Epithelial cell of esophagus (primary cell): ENCODE data around the gene SCUBE1.

Experiments used
- DNase-seq: peaks from one replicate; pipeline ENCODE4 v3.0.0; 2010; ENCODE audit warnings: low read depth
- H3K4me3 ChIP-seq: 2 replicates; pipeline ENCODE4 v1.5.1; 2011; ENCODE audit warnings: mild to moderate bottlenecking, low read length, control low read depth
- TF ChIP-seq, protein P1 (sequence below): IDR thresholded peaks from 2 replicates; pipeline ENCODE4 v1.5.1; 2011; ENCODE audit warnings: low read depth, mild to moderate bottlenecking, low read length, control low read depth, inconsistent platforms; ENCODE audit not compliant: insufficient read depth; ENCODE audit errors: missing control alignments

Gene SCUBE1

DNA sequence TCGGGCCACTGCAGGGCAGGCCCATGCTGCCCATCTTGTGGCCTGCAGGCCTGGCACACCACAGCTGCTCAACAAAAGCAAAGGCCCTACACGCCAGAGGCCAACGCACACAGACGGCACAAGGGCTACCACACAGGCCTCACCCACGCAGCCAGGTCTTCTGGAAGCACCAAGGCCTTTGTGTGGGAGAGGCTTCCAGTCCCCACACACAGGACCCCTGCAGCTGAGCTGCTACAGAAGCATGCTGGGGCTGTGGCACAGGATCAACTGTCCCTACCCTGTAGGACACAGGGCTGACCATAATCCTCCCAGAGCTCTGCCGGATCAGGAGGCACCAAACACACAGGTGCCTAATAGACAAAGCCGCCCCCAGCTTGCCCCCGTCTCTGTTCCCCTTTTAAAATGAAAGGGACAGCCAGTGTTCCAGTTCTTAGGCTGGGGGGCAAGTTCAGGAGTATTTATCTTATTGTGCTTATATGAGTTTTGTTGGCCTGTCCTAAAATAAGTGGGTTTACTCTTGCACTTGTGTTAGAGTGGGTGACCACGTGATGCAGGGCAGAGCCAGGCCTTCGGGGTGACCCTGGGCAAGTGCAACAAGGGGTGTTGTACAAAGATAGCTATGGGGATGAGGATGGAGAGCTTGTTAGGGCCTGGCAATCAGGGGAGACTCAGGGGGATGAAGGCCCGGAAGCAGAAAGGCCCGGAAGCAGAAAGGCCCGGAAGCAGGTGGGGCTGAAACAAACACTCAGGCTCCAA, 161.7 kb downstream of the SCUBE1 start:
- no peak for DNase-seq
- TF ChIP-seq, protein P1, sequence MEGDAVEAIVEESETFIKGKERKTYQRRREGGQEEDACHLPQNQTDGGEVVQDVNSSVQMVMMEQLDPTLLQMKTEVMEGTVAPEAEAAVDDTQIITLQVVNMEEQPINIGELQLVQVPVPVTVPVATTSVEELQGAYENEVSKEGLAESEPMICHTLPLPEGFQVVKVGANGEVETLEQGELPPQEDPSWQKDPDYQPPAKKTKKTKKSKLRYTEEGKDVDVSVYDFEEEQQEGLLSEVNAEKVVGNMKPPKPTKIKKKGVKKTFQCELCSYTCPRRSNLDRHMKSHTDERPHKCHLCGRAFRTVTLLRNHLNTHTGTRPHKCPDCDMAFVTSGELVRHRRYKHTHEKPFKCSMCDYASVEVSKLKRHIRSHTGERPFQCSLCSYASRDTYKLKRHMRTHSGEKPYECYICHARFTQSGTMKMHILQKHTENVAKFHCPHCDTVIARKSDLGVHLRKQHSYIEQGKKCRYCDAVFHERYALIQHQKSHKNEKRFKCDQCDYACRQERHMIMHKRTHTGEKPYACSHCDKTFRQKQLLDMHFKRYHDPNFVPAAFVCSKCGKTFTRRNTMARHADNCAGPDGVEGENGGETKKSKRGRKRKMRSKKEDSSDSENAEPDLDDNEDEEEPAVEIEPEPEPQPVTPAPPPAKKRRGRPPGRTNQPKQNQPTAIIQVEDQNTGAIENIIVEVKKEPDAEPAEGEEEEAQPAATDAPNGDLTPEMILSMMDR, result no peak
- H3K4me3 ChIP-seq, result no peak overlapping the region

DNA sequence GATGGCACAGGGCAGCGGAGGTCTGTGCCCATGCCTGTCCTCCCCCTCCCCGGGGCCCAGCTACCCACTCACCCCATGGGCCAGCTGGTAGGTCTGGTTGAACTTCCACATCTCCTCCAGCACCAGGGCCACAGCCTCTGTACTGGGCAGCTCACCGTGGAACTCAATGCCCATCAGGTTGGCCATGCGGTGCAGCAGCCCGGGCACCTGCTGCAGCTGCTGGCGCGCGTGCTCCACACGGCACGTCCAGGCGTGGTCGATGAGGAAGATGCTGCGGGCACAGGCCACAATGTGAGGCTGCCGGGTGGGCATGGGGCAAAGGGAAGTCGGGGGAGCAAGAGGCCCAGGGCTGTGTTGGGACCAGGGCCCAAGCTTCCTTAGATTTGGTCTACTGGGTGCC, 162.5 kb downstream of the SCUBE1 start:
- TF ChIP-seq, protein P1, result no peak
- no peak overlapping the region for H3K4me3 ChIP-seq
- DNase-seq, result no peak

DNA sequence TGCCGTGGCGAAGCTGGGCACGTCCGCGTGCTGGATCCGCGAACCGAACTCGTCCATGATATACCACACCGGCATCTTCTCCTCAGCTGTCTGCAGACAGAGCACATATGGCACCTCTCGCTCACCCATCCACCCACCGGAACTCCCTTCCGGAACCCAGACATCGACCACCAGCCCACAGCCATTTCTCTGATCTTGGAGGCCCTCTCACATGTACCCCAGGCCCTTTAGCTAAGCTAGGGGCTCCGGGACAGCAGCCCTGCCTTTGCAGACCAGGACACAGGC, 163.3 kb downstream of the SCUBE1 start:
- DNase-seq, result no peak
- no peak overlapping the region for H3K4me3 ChIP-seq
- TF ChIP-seq, protein P1, result no peak

DNA sequence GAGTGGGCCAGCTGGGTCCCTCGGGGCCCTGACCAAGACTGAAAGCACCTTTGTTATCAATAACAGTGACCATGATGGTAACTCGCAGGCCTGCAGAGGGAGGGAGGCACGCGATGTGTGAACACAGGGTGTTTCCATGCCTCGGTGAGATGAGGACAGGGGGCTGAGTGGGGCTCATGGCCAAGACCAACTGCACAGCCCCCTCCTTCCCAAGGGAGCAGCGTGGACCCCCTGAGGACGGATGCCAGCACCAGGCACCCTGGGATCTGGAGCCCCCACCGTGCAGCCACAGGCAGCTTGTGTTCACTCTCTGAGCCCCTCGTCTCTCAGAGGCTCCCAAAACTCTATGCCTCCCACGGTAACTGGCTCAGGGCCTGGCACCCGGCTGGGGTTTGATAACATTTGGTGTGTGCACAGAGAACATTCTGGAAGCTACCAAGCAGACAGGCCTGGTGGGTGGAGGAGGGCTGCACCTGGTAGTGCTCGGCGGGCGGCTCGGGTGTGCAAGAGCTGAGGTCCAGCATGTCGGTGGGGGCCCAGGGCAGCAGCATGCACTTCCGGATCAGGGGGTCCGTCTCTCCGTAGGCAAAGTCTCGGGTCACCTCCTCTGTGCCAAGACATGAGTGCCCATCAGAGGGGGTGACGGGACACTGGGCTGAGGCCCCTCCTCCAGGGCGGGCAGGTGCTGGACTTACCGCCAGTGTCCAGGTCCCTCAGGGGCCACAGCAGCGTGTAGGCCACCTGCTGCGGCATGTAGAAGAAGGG, 163.8 kb downstream of the SCUBE1 start:
- no peak for DNase-seq
- TF ChIP-seq, protein P1, result no peak
- no peak overlapping the region for H3K4me3 ChIP-seq

DNA sequence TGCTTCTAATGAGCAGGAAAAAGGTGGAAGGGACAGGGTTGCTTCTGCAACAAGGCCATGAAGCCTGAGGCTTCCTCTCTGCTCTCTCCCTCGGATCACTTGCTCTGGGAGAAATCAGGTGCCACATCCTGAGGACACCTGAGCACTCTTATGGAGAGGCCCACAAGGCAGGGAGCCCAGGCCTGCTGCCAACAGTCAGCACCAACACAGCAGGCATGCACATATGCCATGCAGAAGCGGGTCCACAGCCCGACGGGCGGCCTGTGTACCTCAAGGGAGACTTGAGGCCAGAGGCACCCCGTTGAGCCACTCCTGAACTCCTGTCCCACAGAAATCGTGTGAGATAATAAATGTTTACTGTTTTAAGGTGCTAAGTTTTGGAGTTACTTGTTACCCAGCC, 165.7 kb downstream of the SCUBE1 start:
- TF ChIP-seq, protein P1, result no peak
- no peak for DNase-seq
- no peak overlapping the region for H3K4me3 ChIP-seq

DNA sequence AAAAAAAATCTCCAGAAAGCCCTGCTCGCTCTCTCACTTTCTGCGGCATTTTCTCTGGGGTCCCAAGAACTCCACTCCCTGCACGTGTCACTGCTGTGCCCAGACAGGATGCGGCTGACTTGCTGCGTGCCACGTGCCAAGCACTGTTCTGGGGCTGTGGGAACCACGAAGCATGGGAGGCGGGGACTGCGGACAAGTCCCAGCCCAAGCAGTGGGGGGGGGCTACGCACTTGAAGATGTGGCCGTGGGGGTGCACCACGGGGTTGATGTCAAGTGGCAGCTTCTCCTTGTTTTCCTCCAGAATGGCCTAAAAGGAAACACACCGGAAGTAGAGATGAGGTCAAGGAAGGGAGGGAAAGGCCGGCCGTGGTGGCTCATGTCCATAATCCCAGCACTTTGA, 167.1 kb downstream of the SCUBE1 start:
- TF ChIP-seq, protein P1, result no peak
- H3K4me3 ChIP-seq, result no peak overlapping the region
- DNase-seq, result no peak
